ENCODE measurements around the gene NLRP1.

GRCh38 chr17:5624211-5624610 lies 39.9 kb upstream of the NLRP1 start:
- TF ChIP-seq CTCF (IDR thresholded peaks at IDR 0.05; ENCODE audit: borderline replicate concordance, extremely low read depth, low read length, poor library complexity, severe bottlenecking) (no peak), EZH2 (IDR thresholded peaks at IDR 0.05; ENCODE audit: borderline replicate concordance, low read depth, low read length, severe bottlenecking) (no peak)

All from DND-41 (cell line).